Left ventricle myocardium superior (tissue), 1 donor: Measurements from ENCODE around the gene BMPR1B. TPM values are rescaled to one million over a fixed set of nuclear protein-coding genes. Genes with fewer than 3 reads are reported as not detected.

ENCODE experiments used
- ATAC-seq: fragments of 200-7000 bp; cut with Tn5 transposase; one replicate; pipeline ENCODE4 v1.9.1; 2020; ENCODE audit warnings: mild to moderate bottlenecking, moderate library complexity
- DNase-seq: peaks from one replicate; pipeline ENCODE4 v3.0.0-alpha.2; 2020
- intact Hi-C: fragments of 100-400 bp; cut with micrococcal nuclease; formaldehyde crosslinking; loops from one replicate; pipeline ENCODE4 v1.11.0; 2022
- total RNA-seq: library from RNA; stranded (reverse); fragmentation: NEBNext Ultra II Directional; extraction: Animal tissue kit (Norgen Biotek cat#: 25700); gene quantifications from one replicate; pipeline ENCODE4 v1.2.1, GENCODE V29; 2021
- donor health status: DM: no; HTN: yes; CAD: no; lungs with severe emphysema.

Gene BMPR1B
- total RNA-seq, 1 donor from 2014 or later, result 1.8 TPM

DNA sequence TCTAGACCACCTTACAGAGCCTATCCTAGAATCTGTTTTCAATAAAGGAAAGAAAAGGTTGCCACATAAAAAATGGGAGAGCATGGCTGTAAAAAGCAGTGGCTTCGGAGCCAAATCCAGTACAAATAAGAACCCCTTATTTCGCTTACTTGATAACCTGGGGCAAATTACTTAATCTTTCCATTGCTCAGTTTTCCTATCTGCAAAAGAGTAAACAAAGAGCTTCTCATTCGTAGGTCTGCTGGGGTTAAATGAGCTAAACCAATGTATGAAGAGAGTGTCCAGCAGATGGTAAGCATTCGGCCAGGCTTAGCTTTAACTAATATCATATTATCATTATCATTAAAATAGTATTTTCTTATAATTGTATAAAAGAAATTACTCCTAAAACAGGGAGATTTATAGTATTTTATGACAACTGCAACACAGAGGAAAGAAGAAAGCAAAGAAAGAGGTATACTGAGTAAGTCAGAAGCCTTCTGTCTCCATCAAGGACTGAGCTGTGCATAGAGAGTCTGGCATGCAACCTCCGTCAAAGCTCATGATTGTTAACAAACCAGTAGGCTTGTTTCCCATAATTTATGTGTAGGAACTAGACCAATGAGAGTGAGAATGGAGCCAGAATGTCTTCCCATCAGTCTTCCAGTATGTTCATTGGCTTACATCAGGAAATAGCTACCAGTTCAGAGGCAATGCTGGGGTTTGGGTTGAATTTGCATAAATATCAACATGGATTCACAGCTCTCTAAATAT is 426.1 kb downstream of the BMPR1B start:
- ATAC-seq (no peak), DNase-seq (no peak)
- intact Hi-C loops, result no loop called here

DNA sequence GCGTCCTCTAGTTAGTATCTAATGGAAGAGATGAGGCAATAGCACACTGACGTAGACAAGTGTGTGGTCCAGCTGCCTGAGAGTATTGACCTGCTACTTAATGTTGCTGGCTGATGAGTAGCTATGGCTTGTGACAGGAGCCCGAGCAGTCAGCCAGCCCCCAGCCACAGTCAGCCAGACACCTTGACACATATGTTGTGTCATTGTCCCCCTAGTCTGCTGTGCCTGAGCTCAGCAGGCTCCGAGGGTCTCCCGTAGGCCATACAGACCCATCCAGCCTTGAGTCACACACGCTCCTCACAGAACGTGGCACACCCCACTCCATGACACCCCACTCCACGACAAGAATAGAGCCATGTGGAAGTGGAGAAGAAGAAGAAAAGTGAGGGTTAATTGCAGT is 428.9 kb downstream of the BMPR1B start:
- intact Hi-C loops, result no loop called here
- ATAC-seq (no peak), DNase-seq (no peak)

DNA sequence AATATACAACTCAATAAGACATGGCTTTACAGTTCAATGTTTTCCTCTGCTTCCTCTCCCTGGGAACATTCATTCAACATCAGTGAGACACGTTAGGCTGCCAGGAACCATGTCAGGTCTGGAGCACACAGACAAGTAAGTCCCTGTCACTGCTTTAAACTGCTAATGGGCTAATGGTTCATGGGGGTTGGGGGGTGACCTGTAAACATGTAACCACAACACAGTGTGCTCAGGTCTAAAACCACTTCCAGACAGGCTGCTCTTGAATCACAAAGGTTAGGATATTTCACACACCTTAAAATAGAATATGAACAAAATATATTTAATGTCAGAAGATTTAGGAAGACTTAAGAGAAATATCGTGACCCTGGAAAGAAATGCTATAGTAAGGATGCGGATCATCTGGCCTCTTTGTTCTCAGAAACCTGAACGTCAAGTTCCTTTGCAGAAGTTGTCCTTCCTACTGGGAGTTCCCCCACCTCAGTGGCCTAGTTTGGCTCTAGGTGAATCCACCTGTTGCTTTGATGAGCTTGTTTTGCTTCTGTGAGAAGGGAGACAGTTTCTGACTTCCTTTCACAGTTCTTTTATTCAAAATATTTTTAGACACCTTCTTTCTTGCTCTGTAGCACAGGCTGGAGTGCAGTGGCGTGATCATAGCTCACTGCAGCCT is 431.1 kb downstream of the BMPR1B start:
- intact Hi-C loops, result no loop called here
- DNase-seq (no peak), ATAC-seq (no peak)

DNA sequence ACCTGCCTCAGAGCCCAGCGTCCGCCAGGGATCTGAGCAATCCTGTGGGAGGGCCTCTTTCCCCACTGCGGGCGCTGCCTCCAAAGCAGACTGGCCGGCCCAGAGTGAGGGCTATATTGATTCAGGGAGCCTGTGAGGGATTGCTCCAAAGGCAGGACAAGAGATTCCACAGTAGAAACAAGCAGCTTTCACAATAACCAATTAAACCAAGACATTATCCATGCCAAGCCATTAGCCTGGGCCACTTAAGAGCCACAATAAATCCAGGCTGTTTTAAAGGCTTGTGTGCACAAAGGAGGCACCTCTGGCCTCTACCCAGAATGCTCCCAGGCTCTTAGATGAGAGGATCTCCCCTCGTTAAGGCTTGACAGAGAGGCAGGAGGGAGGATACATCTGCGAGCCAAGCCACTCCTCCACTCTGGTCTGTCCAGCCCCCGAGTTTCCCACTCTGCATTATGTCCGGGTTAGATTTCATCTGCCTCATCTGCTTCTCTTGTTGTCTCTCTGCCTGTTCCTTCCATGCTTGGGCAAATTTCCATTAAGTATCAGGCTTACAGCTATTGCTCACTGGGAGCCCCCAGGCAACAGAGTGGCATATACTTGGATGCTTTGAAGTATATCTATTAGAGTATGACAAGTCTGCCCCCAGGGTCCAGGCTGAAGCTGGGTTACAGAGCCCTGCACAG is 433.1 kb downstream of the BMPR1B start:
- no peak for DNase-seq
- intact Hi-C loops, result no loop called here
- no peak for ATAC-seq

DNA sequence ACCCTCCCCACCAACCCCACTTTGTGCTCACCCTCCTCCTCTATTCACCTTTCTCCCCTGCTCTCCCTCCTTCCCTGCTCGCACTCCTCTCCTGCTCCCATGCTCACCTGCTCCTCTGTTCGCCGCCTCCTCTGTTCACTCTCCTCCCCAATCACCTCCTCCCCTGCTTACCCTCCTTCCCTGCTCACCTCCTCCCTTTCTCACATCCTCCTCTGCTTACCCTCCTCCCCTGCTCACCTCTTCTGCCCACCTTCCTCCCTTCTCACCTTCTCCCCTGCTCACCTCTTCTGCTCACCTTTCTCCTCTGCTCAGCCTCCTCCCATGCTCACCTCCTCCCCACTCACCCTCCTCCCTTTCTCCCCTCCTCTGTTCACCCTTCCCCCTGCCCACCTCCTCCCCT is 433.8 kb downstream of the BMPR1B start:
- DNase-seq, result no peak
- intact Hi-C loops, result no loop called here
- ATAC-seq, result no peak

DNA sequence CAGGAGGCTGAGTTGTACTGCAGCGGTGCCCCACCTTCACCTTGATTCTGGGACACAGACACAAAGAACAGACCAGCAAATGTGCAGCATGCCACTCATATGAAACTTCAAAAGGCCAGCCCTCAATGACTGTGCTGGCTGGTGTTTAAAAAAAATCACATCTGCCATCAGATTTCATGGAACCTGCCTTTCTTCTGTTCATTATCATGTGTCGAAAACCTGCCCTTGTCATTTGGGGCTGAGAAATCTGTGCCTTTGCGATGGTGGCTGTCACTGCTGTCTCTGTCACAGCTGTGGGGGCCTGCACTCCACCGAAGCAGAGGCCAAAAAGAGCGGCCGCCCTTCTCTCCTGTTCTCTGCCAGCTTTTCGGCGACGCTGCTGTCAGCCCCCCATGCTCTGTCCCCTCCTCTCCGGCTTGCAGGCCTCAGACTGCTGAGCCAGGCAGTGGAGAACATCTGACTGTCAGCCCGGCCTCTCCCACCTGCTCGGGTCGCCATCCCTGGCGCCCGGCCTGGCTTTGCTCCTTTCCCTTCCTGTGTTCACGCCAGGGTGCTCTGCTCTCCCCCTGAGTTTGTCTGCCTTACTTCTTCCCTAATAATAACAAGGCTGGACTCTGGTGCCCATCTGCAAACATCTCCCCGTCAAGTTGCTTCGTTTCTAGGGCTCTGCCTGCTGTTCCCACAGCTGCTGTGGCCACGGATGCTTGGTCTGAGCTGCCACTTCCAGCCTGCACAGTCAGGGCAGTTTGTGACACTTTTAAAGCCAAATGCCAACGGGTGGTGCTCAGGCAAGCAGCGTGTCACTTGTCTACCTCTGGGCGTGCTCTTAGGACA is 435.9 kb downstream of the BMPR1B start:
- intact Hi-C loops, result no loop called here
- DNase-seq (no peak), ATAC-seq (peak; percentile 27)

DNA sequence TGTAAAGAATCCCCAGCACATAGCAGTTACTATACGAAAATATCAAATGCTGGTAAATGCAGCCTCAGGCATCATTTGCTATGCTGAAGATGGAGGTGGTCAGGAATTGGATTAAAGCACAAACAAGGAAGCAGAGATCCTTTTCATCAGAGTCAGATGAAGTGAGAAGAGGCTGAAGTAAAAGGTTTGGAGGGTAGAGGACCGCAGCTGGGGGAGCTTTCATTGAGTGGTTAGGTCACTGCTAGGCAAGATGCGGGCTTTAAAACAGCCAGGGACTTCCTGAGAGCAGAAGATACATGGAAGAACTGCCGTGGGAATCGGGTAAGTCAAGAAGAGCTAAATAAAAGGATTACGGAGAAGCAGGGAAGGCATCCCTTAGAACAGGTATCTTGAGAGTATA is 439.6 kb downstream of the BMPR1B start:
- DNase-seq (no peak), ATAC-seq (no peak)
- intact Hi-C loops, result no loop called here

DNA sequence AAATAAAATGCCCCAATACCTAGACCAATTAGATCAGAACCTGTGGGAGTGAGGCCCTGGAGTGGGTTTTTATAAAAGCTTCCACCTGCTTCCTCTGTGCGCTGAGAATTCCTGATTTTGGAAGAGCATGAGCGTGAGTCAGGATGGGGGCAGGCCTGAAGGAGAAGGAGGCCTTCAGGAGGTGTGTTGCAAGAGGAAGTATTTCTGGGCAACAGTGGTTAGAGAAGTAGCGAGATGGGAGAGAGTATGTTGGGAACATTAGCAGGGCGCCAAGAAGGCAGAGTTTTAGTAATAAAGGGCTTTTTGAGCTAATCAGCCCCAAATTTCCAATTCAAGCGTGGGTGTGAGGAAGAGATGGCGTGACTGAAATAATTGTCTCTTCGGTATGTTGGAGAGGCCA is 441.2 kb downstream of the BMPR1B start:
- DNase-seq (no peak), ATAC-seq (no peak)
- intact Hi-C loops, result no loop called here

DNA sequence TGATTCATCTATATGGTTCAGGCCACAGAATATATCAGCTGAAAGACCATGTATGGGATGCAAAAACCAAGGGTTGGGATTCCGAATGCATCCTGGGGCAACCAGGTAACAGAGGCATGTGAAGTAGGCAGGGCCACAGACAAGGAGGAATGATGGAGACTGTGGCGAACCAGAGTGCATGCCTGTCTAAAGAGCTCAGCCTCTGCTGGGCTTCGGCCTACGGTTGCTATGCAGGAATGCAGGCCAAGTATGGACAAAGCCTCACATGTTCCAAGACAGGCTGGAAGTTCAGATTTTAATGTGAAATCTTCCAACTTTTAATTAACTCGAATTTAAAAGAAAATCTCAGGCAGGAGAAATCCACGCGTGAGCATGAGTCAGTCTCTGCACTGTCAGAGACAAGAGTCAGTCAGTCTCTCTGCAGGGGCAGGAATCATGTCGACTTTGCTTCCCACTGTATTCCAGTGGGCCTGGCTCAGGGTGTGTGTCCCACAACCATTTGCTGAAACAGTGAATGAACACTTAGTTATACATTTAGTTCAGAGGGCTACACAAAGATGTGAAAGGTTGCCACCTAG is 446.6 kb downstream of the BMPR1B start:
- peak; percentile 43 for ATAC-seq
- no peak for DNase-seq
- intact Hi-C loops, result no loop called here

DNA sequence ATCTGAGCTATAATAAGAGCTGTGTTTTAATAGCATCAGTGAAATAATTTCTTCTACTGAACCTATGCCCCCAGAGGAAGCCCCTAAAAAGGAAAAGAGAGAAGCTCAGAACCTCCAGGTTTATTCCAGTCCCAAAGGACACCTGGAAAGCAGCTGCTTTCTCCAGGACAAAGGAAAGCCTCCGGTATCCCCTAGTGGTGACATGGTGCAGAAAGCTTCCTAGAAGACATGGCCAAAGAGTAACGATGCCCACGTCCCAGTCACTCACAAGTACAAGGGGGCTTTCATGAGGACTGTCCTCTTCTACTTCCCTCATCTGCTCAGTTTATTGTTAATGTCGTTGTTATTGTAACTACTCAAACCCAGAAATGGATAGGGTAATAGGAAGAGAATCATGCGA is 447.1 kb downstream of the BMPR1B start:
- no peak for DNase-seq
- ATAC-seq, result no peak
- intact Hi-C loops, result no loop called here
